Peyer's patch (tissue), 4 donors: ENCODE measurements around the gene ATP6V0E2. TPM values are rescaled to one million over a fixed set of nuclear protein-coding genes. Genes with fewer than 3 reads are reported as not detected.
A peak's percentile ranks its signal among the peaks of the same experiment; 100 is the strongest.

Experiments used
- DNase-seq, 3 donors: peaks; one replicate each; pipeline ENCODE4 v3.0.0-alpha.2; 2017 to 2019
- H3K27ac ChIP-seq, 4 donors: fragments of 200-600 bp; sonication (generic); one replicate each; pipeline ENCODE4 v1.5.1; 2016 to 2019
- H3K27me3 ChIP-seq, 2 donors: fragments of 200-600 bp; sonication (generic); one replicate each; pipeline ENCODE4 v1.5.1; 2019
- H3K36me3 ChIP-seq, 3 donors: fragments of 200-600 bp; sonication (generic); one replicate each; pipeline ENCODE4 v1.5.1; 2016 to 2019
- H3K4me1 ChIP-seq, 4 donors: fragments of 200-600 bp; sonication (generic); one replicate each; pipeline ENCODE4 v1.5.1; 2016 to 2019
- H3K4me3 ChIP-seq, 4 donors: fragments of 200-600 bp; sonication (generic); 1 replicate in 3 of 4; 2 replicates in 1 of 4; pipeline ENCODE4 v1.5.1; 2016 to 2019; ENCODE audit warnings: mild to moderate bottlenecking in 1 of 4
- H3K9me3 ChIP-seq, 4 donors: fragments of 200-600 bp; sonication (generic); one replicate each; pipeline ENCODE4 v1.5.1; 2016 to 2019; ENCODE audit warnings: mild to moderate bottlenecking in 1 of 4
- CTCF ChIP-seq, 6 experiments: fragments of 450-650 bp in 4 of 6; fragments of 200-600 bp in 2 of 6; sonication (generic) in 1 of 6; IDR thresholded peaks; one replicate each; pipeline ENCODE4 v1.5.1; 2017 to 2019; ENCODE audit warnings: antibody characterized with exemption in 6 of 6, mild to moderate bottlenecking in 3 of 6, moderate library complexity in 1 of 6
- POLR2A ChIP-seq, 2 donors: fragments of 450-650 bp; IDR thresholded peaks; one replicate each; pipeline ENCODE4 v1.5.1; 2017; ENCODE audit warnings: antibody characterized with exemption in 2 of 2, mild to moderate bottlenecking in 2 of 2, moderate library complexity in 2 of 2
- total RNA-seq, 4 donors: library from RNA; depleted of rRNA; stranded (reverse); fragments of >200 nt; gene quantifications; one replicate each; pipeline ENCODE4 v1.1.0, GENCODE V29; 2016

Gene ATP6V0E2
- total RNA-seq, 4 donors from 2014 or later = 7.6 to 17.8 (median 11.1) TPM

GRCh38 chr7:149869867-149870266, 3.9 kb upstream of the ATP6V0E2 start:
- Histone ChIP-seq H3K4me1 (peaks cover 0 to 24% (median 13%) of the 10 kb centered on the region in 4 donors), H3K27me3 (no peaks in the 10 kb centered on the region), H3K9me3 (no peaks in the 10 kb centered on the region), H3K27ac (peak overlapping the region in 2 of 4 donors; percentile 25 to 34), H3K36me3 (peaks cover 0 to 5% (median 0%) of the 10 kb centered on the region in 3 donors), H3K4me3 (no peak overlapping the region)
- DNase-seq = peak in 2 of 3 donors; percentile 47 to 67
- no peak for TF ChIP-seq POLR2A (IDR thresholded peaks at IDR 0.05)

- TF ChIP-seq CTCF (IDR thresholded peaks at IDR 0.05) = no peak
- TF ChIP-seq POLR2A (IDR thresholded peaks at IDR 0.05) = no peak
- DNase-seq = no peak
- no peaks in the 10 kb centered on the region for H3K9me3 ChIP-seq
- H3K4me3 ChIP-seq = no peak overlapping the region
- no peaks in the 10 kb centered on the region for H3K27me3 ChIP-seq
- peaks cover 0 to 25% (median 13%) of the 10 kb centered on the region in 4 donors for H3K4me1 ChIP-seq
- peaks cover 0 to 3% (median 0%) of the 10 kb centered on the region in 3 donors for H3K36me3 ChIP-seq
- H3K27ac ChIP-seq = peak overlapping the region in 1 of 4 donors; percentile 34
These were observed 3.5 kb upstream of the ATP6V0E2 start for GRCh38 chr7:149870274-149870673.

GRCh38 chr7:149870701-149871483, 2.9 kb upstream of the ATP6V0E2 start:
- Histone ChIP-seq H3K4me3 (no peak overlapping the region), H3K27ac (peak overlapping the region in 1 of 4 donors; percentile 43), H3K4me1 (peaks cover 0 to 25% (median 13%) of the 10 kb centered on the region in 4 donors), H3K9me3 (no peaks in the 10 kb centered on the region), H3K27me3 (no peaks in the 10 kb centered on the region), H3K36me3 (no peaks in the 10 kb centered on the region)
- TF ChIP-seq POLR2A (IDR thresholded peaks at IDR 0.05) (no peak), CTCF (IDR thresholded peaks at IDR 0.05) (no peak)
- peak in 1 of 3 donors; percentile 20 for DNase-seq

GRCh38 chr7:149871576-149871975, 2.2 kb upstream of the ATP6V0E2 start:
- Histone ChIP-seq H3K27ac (peak overlapping the region in 1 of 4 donors; percentile 43), H3K4me1 (peaks cover 0 to 25% (median 13%) of the 10 kb centered on the region in 4 donors), H3K9me3 (no peaks in the 10 kb centered on the region), H3K27me3 (no peaks in the 10 kb centered on the region), H3K4me3 (no peak overlapping the region), H3K36me3 (no peaks in the 10 kb centered on the region)
- DNase-seq = peak in 1 of 3 donors; percentile 15
- TF ChIP-seq CTCF (IDR thresholded peaks at IDR 0.05) = no peak
- no peak for TF ChIP-seq POLR2A (IDR thresholded peaks at IDR 0.05)

GRCh38 chr7:149872419-149873073, 1.2 kb upstream of the ATP6V0E2 start:
- DNase-seq = peak in 2 of 3 donors; percentile 63 to 78
- H3K9me3 ChIP-seq = no peaks in the 10 kb centered on the region
- no peaks in the 10 kb centered on the region for H3K27me3 ChIP-seq
- H3K4me3 ChIP-seq = peak overlapping the region; percentile 70 to 95 (median 73)
- TF ChIP-seq CTCF (IDR thresholded peaks at IDR 0.05) (peak in 3 of 6 experiments; percentile 15 to 31 (median 25)), POLR2A (IDR thresholded peaks at IDR 0.05) (no peak)
- peak overlapping the region; percentile 69 to 89 (median 85) for H3K27ac ChIP-seq
- H3K36me3 ChIP-seq = no peaks in the 10 kb centered on the region
- H3K4me1 ChIP-seq = peaks cover 0 to 20% (median 13%) of the 10 kb centered on the region in 4 donors
